Heart right ventricle (tissue), 16 donors: Measurements from ENCODE around the gene DPF1. TPM values are rescaled to one million over a fixed set of nuclear protein-coding genes. Genes with fewer than 3 reads are reported as not detected.

Source experiments
- ATAC-seq, 8 donors: fragments of 200-7000 bp; cut with Tn5 transposase; one replicate each; pipeline ENCODE4 v1.9.1; 2020; ENCODE audit warnings: mild to moderate bottlenecking in 8 of 8, moderate library complexity in 8 of 8, moderate number of reproducible peaks in 1 of 8
- DNase-seq, 2 donors: peaks; one replicate each; pipeline ENCODE4 v3.0.0-alpha.2; 2020
- H3K27ac ChIP-seq, 10 donors: fragments of 200-600 bp; sonication (generic) in 2 of 10; one replicate each; pipeline versions ENCODE4 v1.5.0 to v1.8.0; 2020 to 2022; ENCODE audit warnings: mild to moderate bottlenecking in 3 of 10
- H3K27me3 ChIP-seq, 7 donors: fragments of 200-600 bp; one replicate each; pipeline ENCODE4 v1.8.0; 2021 to 2022; ENCODE audit warnings: mild to moderate bottlenecking in 2 of 7
- H3K36me3 ChIP-seq, 9 donors: fragments of 200-600 bp; sonication (generic) in 1 of 9; one replicate each; pipeline versions ENCODE4 v1.5.0 to v1.8.0; 2020 to 2022; ENCODE audit warnings: mild to moderate bottlenecking in 2 of 9
- H3K4me1 ChIP-seq, 9 donors: fragments of 200-600 bp; sonication (generic) in 1 of 9; one replicate each; pipeline versions ENCODE4 v1.5.0 to v1.8.0; 2020 to 2022; ENCODE audit warnings: mild to moderate bottlenecking in 4 of 9
- H3K4me3 ChIP-seq, 10 donors: fragments of 200-600 bp; sonication (generic) in 2 of 10; one replicate each; pipeline versions ENCODE4 v1.5.0 to v1.8.0; 2020 to 2022; ENCODE audit warnings: mild to moderate bottlenecking in 7 of 10, moderate library complexity in 2 of 10
- H3K9me3 ChIP-seq, 11 donors: fragments of 200-600 bp in 10 of 11; sonication (generic) in 2 of 11; one replicate each; pipeline versions ENCODE4 v1.5.0 to v1.8.0; 2013 to 2022; ENCODE audit warnings: mild to moderate bottlenecking in 2 of 11, control low read depth in 1 of 11, moderate library complexity in 1 of 11
- WGBS, 2 donors: extraction: QIAGEN DNeasy Blood & Tissue Kit; methylation state at CpG; one replicate each; pipeline ENCODE4 v1.1.7; 2013; ENCODE audit warnings: inconsistent platforms in 1 of 2; 5-methylcytosine and 5-hydroxymethylcytosine counted together
- intact Hi-C, 10 donors: fragments of 100-400 bp; cut with DNase I; formaldehyde crosslinking; loops; one replicate each; pipeline versions ENCODE4 v1.11.1 to v1.14.2; 2022
- long read RNA-seq, 3 donors: library from polyadenylated mRNA; unstranded; transcript quantifications; one replicate each; pipeline ENCODE4 v2.0.0, GENCODE V29; 2020 to 2021
- polyA plus RNA-seq, 2 donors: library from polyadenylated mRNA; stranded (reverse); fragments of 200-250 nt; gene quantifications; one replicate each; pipeline ENCODE4 v1.2.3, GENCODE V29; 2013
- total RNA-seq, 10 donors: library from RNA; stranded (reverse); fragmentation: NEBNext Ultra II Directional in 3 of 10; extraction: Animal tissue kit (Norgen Biotek cat#: 25700) in 3 of 10; gene quantifications; one replicate each; pipeline versions ENCODE4 v1.2.1 to v1.2.4, GENCODE V29; 2021 to 2023
- TF ChIP-seq, protein P1 (sequence below), 9 donors: fragments of 200-600 bp; sonication (generic) in 2 of 9; IDR thresholded peaks; one replicate each; pipeline versions ENCODE4 v1.5.0 to v1.8.0; 2021 to 2022; ENCODE audit warnings: antibody characterized with exemption in 9 of 9, mild to moderate bottlenecking in 5 of 9, moderate library complexity in 1 of 9
- donor health status: Arrhythmogenic right ventricular cardiomyopathy.
- donor health status: ischemic (EF 13 %, LVEDD 7.1; RV severe dilation, severe dysfunction).
- donor health status: healthy with polysubstance abuse.
- donor health status: DM: no; HTN: yes; CAD: no.
- donor health status: DM: no; HTN: no; CAD: no.
- donor health status: ischemic (EF 25% LVEDD 6.9; RV normal size, moderate dysfunction).
- donor health status: ischemic (EF 25% LVEDD 5.7; RV mildly dilated, moderate dysfunction).
- donor health status: healthy.
- donor health status: DM: yes; HTN: yes; CAD: no.
- donor health status: Ischemic cardiomyopathy.
- donor health status: ischemic (EF 35%, LVEDD 5.7; RV mildly dilated, moderate dysfunction).
- donor health status: nonischemic (EF 11% LVEDD 7.7; RV severe dilation, severe dysfunction).
- donor health status: DM: yes; HTN: yes; CAD: no.
- donor health status: PGD.
- donor health status: ischemic (EF 29% LVEDD 5.4; RV normal size, mild dysfunction).
- donor health status: nonischemic (EF 23%, LVEDD 6.1; RV moderate dilation, normal function).

The DPF1 gene
- total RNA-seq, result under 1 TPM in 6 of 10 donors, not detected in 4; 0.16 to 0.72 (median 0.30) TPM
- under 1 TPM in 1 of 2 donors, not detected in 1; 0.09 TPM for polyA plus RNA-seq
- long read RNA-seq, donor 1, result 0 reads
- long read RNA-seq, donor 2, result 0 reads
- long read RNA-seq, donor 3, result 0 reads

- H3K4me3 ChIP-seq, result peak within 1 kb of the TSS in 9 of 10 donors; percentile 29 to 55 (median 50)
- H3K4me1 ChIP-seq, result peaks cover 3 to 27% (median 22%) of the 10 kb centered on the region in 9 donors
- H3K36me3 ChIP-seq, result no peaks in the 10 kb centered on the region
- DNase-seq (peak; percentile 35 to 50), ATAC-seq (peak; percentile 48 to 84 (median 74))
- H3K9me3 ChIP-seq, result no peaks in the 10 kb centered on the region
- TF ChIP-seq, protein P1, sequence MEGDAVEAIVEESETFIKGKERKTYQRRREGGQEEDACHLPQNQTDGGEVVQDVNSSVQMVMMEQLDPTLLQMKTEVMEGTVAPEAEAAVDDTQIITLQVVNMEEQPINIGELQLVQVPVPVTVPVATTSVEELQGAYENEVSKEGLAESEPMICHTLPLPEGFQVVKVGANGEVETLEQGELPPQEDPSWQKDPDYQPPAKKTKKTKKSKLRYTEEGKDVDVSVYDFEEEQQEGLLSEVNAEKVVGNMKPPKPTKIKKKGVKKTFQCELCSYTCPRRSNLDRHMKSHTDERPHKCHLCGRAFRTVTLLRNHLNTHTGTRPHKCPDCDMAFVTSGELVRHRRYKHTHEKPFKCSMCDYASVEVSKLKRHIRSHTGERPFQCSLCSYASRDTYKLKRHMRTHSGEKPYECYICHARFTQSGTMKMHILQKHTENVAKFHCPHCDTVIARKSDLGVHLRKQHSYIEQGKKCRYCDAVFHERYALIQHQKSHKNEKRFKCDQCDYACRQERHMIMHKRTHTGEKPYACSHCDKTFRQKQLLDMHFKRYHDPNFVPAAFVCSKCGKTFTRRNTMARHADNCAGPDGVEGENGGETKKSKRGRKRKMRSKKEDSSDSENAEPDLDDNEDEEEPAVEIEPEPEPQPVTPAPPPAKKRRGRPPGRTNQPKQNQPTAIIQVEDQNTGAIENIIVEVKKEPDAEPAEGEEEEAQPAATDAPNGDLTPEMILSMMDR (IDR thresholded peaks at IDR 0.05), result no peak
- H3K27ac ChIP-seq, result no peak within 1 kb of the TSS
- 5% methylated on average over 45 to 61 of the region's 61 CpGs for WGBS, 2 donors
- peaks cover 13 to 86% (median 81%) of the 10 kb centered on the region in 7 donors for H3K27me3 ChIP-seq
- intact Hi-C loops, result loop anchor here in 5 of 10 donors (5.0 to 10.0 kb wide), 3 partner anchors 79 to 322 kb away; partner anchors contain the start of genes SIPA1L3 (in 2 of the 5) and WDR87 (in 2 of the 5)
Observed at GRCh38 chr19:38224014-38224862, at the start of gene DPF1. Gene DPF1, minus strand, starts transcription at chr19:38224222. Its CDS starts 80 bp downstream, at chr19:38224142.

DNA sequence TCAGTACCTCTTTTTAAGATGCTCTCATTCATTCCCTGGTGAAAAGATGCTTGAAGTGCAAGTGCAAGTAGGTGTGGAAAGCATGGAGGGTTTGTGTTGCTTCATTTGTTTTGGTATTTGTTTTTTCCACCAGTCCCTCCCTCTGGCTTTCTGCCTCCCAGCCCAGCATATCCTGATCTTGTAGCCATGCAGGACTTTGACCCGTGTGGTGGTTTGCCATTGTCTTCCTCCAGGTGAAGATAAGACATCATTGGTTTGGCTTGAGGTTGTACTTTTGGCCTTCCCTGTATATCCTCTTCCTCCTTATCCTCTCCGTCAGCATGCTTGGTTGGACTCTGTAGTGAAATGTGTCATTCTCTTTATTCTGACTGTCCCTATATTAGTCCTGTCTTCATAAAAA is 49.5 kb upstream of the DPF1 start:
- intact Hi-C loops, result loop anchor here in 2 of 10 donors (5.0 kb wide), 2 partner anchors 44 to 49 kb away; partner anchors contain the start of genes KCNK6 (in 1 of the 2) and YIF1B (in 1 of the 2)
- WGBS, 2 donors, result 74 to 81% methylated on average over 2 of the region's 2 CpGs
- H3K4me3 ChIP-seq, result no peak overlapping the region
- H3K27ac ChIP-seq, result no peak overlapping the region
- H3K27me3 ChIP-seq, result no peaks in the 10 kb centered on the region
- ATAC-seq (no peak), DNase-seq (no peak)
- H3K9me3 ChIP-seq, result no peaks in the 10 kb centered on the region
- TF ChIP-seq, protein P1 (IDR thresholded peaks at IDR 0.05), result no peak
- H3K4me1 ChIP-seq, result peaks cover 9 to 47% (median 29%) of the 10 kb centered on the region in 9 donors
- no peaks in the 10 kb centered on the region for H3K36me3 ChIP-seq

- no peaks in the 10 kb centered on the region for H3K36me3 ChIP-seq
- H3K27me3 ChIP-seq, result no peaks in the 10 kb centered on the region
- H3K4me1 ChIP-seq, result peaks cover 3 to 19% (median 15%) of the 10 kb centered on the region in 9 donors
- 81 to 91% methylated on average over 5 of the region's 5 CpGs for WGBS, 2 donors
- H3K9me3 ChIP-seq, result no peaks in the 10 kb centered on the region
- intact Hi-C loops, result loop anchor here in 2 of 10 donors (5.0 kb wide), 2 partner anchors 47 to 52 kb away; partner anchors contain the start of genes KCNK6 (in 1 of the 2) and YIF1B (in 1 of the 2)
- H3K27ac ChIP-seq, result no peak overlapping the region
- ATAC-seq, result no peak
- no peak for DNase-seq
- TF ChIP-seq, protein P1 (IDR thresholded peaks at IDR 0.05), result no peak
- no peak overlapping the region for H3K4me3 ChIP-seq
Observed at GRCh38 chr19:38270587-38271167, 46.7 kb upstream of the DPF1 start.

DNA sequence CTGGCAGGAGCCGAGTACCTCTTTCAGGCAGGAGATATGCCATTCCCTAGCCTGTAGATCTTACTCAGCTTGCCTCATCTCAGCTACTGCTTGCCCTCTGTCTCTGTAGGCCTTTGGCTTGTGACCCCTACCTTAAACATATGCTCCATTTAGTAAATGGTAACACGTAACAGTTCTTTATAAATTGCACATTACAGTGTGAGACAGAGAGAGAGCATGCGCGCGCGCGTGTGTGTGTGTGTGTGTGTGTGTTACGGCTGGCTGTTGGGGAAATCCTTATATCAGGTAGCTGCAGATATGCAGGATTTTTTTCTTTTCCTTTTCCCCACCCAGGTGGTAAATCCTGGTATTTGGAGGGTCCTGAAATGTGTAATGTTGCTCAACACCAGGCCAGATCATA is 44.5 kb upstream of the DPF1 start:
- TF ChIP-seq, protein P1 (IDR thresholded peaks at IDR 0.05), result no peak
- Histone ChIP-seq H3K27me3 (peaks cover 0 to 3% (median 0%) of the 10 kb centered on the region in 7 donors), H3K4me1 (peaks cover 5 to 18% (median 12%) of the 10 kb centered on the region in 9 donors), H3K36me3 (no peaks in the 10 kb centered on the region), H3K27ac (no peak overlapping the region), H3K4me3 (no peak overlapping the region), H3K9me3 (no peaks in the 10 kb centered on the region)
- DNase-seq, result no peak
- intact Hi-C loops, result loop anchor here in 1 of 10 donors (10.0 kb wide), 1 partner anchor 56 kb away; no protein-coding TSS in a partner anchor
- ATAC-seq, result no peak
- 85 to 95% methylated on average over 8 of the region's 8 CpGs for WGBS, 2 donors
